Measurements from ENCODE around the gene SALL4. TPM values are rescaled to one million over a fixed set of nuclear protein-coding genes. Genes with fewer than 3 reads are reported as not detected.

SALL4 gene
- total and polyA plus RNA-seq, 2 experiments from 2014 or later, result 122 to 227 TPM

- no peak for TF ChIP-seq ZNF462 (CRISPR knock-in tag; IDR thresholded peaks at IDR 0.05)
Measured at GRCh38 chr20:51831866-51832265, 29.5 kb upstream of the SALL4 start (continued).

- H3K4me3 ChIP-seq, result no peak overlapping the region
- DNase-seq (ENCODE audit: low spot score) (no peak), ATAC-seq (no peak)
- H3K4me1 ChIP-seq (ENCODE audit: insufficient read depth), result peaks cover 10% of the 10 kb centered on the region; the same call in 1 of the 2 replicates
- H3K79me2 ChIP-seq (replicated peaks; ENCODE audit: insufficient read depth), result no peaks in the 10 kb centered on the region
- no peaks in the 10 kb centered on the region for H4K20me1 ChIP-seq (replicated peaks; ENCODE audit: insufficient read depth)
- H3K27me3 ChIP-seq (ENCODE audit: insufficient read depth), result no peaks in the 10 kb centered on the region
- no peaks in the 10 kb centered on the region for H3F3A ChIP-seq (replicated peaks; ENCODE audit: low read depth)
- peaks cover 13% of the 10 kb centered on the region for H3K27me3 Mint-ChIP-seq (ENCODE audit: insufficient read depth, low read depth, poor library complexity)
- H3K4me1 Mint-ChIP-seq, result peaks cover 18% of the 10 kb centered on the region
- H3K27ac ChIP-seq (ENCODE audit: low read depth), result no peak overlapping the region
- H3K4me3 Mint-ChIP-seq, result no peak overlapping the region
- H3K9me3 Mint-ChIP-seq, result no peaks in the 10 kb centered on the region
- no peak overlapping the region for H3K4me2 ChIP-seq
- no peaks in the 10 kb centered on the region for H3K36me3 ChIP-seq (ENCODE audit: insufficient read depth)
- H3K36me3 Mint-ChIP-seq (ENCODE audit: low read depth), result no peaks in the 10 kb centered on the region
- H3K27ac Mint-ChIP-seq, result peak overlapping the region; percentile 70; the same call in 1 of the 2 replicates
- no peaks in the 10 kb centered on the region for H3K9me2 ChIP-seq (ENCODE audit: insufficient read depth)
- no peak overlapping the region for H2AFZ ChIP-seq
- TF ChIP-seq ZNF331 (CRISPR knock-in tag; IDR thresholded peaks at IDR 0.05; ENCODE audit: low read depth) (no peak), REST (IDR thresholded peaks at IDR 0.05; ENCODE audit: unreplicated experiment) (no peak), POLR2AphosphoS5 (IDR thresholded peaks at IDR 0.05; ENCODE audit: low read depth) (no peak), STAT1 (IDR thresholded peaks at IDR 0.05; ENCODE audit: unreplicated experiment) (no peak), ZNF114 (CRISPR knock-in tag; IDR thresholded peaks at IDR 0.05) (no peak), CTCF (conservative IDR thresholded peaks at IDR 0.05; ENCODE audit: low read depth in 2 of 2) (no peak)
Measured at GRCh38 chr20:51830538-51830937, 28.2 kb upstream of the SALL4 start.

All from GM23338 (cell line).